GM19099 (cell line): ENCODE measurements around the gene PDS5A.

ENCODE experiments used
- POLR2A ChIP-seq: IDR thresholded peaks from 3 replicates; pipeline ENCODE4 v1.6.1; 2011; ENCODE audit warnings: low read depth; ENCODE audit not compliant: insufficient read length; ENCODE audit errors: extremely low read depth

The PDS5A gene

GRCh38 chr4:39814403-39815185, 163.1 kb downstream of the PDS5A start:
- no peak for TF ChIP-seq POLR2A

- no peak for TF ChIP-seq POLR2A
These were observed 165.2 kb downstream of the PDS5A start for GRCh38 chr4:39812500-39812899.

GRCh38 chr4:39808231-39808749, 169.4 kb downstream of the PDS5A start:
- TF ChIP-seq POLR2A: no peak

- no peak for TF ChIP-seq POLR2A
These were observed 175.7 kb downstream of the PDS5A start for GRCh38 chr4:39802005-39802404.

- TF ChIP-seq POLR2A: no peak
These were observed 185.2 kb downstream of the PDS5A start for GRCh38 chr4:39792529-39792928.

GRCh38 chr4:39792128-39792527, 185.6 kb downstream of the PDS5A start:
- TF ChIP-seq POLR2A: no peak

GRCh38 chr4:39786838-39787237, 190.9 kb downstream of the PDS5A start:
- no peak for TF ChIP-seq POLR2A

- no peak for TF ChIP-seq POLR2A
These were observed 192.6 kb downstream of the PDS5A start for GRCh38 chr4:39785083-39785482.
